Measurements from ENCODE around the gene DPH3.

- TF ChIP-seq CTCF (IDR thresholded peaks at IDR 0.05): no peak
- no peak for TF ChIP-seq POLR2A (IDR thresholded peaks at IDR 0.05)
These were observed 35.1 kb downstream of the DPH3 start for GRCh38 chr3:16229681-16230080.
